ENCODE measurements around the gene TM7SF3.

The TM7SF3 gene

DNA sequence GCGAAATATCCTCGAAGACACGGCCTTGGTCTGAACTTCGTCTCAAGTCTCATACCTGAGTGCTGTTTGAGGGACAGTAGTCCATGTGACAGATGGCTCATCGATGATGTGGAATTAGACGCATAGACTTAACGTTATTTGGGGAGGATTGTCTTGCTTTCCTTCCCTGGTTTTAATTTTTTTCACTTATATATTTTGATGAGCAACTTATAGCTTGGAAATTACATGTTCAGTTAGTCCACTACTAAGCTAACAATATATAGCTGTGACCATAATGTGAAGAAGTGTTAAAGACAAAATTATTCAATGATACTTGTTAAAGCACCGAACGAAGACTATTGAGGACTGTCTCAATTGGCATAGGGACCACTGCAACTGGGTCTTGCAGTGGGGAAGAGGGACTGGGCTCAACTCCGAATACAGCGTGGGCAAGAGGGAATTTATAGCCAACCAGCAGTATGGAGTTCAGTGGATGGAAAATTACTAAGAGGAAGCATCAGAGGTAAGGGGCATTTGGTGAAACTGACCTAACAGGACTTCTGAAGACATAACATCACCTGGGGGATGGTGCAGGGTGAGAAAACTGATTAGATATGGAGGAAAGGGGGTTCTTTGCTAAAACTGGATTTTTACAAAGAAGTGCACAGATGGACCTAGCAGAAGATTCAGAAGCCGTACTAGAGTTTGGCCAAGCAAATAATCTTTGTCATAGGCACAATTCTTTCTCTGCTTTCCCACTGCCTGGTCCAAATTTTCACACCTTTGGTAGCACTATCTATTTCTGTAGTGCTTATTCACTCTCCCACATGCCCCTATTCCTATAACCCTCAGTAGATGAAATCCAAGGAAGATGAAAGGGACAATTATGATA is 910 bp upstream of the TM7SF3 start:
- DNase-seq: no peak

DNA sequence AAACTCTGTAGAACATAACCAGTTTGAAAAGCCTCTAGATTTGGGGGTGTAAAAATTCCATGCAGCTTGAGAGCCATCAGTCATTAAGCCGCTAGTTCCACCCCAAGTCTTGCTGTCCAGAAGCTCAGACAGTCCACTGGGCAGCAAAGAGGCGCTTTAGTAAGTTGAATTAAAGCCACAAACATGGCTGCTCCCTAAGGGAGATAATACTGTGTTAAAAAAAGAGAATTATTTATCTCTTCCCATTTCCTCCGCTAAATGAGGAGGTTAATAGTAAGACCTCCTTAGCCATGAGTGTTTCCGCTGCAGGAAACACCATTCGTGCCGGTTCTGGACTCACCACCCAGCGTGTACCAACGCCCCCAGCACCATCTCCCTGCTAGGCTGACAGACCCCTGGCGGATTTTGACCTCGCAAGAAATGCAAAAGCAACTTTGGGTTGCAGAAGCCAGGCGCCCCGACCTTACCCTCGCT is 536 bp downstream of the TM7SF3 start:
- DNase-seq: peak; percentile 17

DNA sequence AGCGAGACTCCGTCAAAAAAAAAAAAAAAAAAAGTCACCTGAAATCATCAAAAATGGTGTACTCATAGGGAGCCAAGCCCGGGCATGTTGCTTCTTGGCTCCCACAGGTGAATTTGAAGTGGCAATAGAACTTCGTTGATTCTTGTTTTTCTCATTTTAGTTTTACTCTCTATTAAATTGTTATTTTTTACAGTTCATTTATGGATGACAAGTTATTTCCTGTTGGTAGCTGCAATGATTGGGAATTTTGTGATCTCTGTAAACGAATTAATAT is 1.3 kb downstream of the TM7SF3 start:
- DNase-seq: no peak

DNA sequence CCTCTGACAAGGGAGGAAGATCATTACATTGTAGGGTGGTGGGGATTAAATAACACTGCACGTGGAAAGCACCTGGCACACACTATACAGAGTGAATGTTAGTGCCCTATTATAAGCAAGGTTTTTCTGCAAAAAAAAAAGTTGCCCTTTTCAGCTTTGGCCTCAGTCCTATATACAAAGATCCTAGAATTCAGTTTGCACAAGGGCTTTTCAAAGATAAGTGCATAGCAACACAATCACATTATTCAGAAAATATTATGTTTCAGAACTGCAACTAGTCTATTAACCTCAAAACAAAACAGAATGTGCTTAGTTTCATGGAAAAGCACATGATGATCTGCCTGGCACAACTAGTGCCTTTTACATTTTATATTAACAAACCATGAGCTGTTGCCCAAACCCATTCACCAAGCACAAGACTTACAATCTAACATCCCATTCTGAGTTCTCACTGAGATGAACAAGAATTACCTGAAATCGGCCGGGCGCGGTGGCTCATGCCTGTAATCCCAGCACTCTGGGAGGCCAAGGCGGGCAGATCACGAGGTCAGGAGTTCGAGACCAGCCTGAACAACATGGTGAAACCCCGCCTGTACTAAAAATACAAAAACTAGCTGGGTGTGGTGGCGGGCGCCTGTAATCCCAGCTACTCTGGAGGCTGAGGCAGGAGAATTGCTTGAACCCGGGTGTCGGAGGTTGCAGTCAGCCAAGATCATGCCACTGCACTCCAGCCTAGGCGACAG is 1.8 kb downstream of the TM7SF3 start:
- DNase-seq: no peak

DNA sequence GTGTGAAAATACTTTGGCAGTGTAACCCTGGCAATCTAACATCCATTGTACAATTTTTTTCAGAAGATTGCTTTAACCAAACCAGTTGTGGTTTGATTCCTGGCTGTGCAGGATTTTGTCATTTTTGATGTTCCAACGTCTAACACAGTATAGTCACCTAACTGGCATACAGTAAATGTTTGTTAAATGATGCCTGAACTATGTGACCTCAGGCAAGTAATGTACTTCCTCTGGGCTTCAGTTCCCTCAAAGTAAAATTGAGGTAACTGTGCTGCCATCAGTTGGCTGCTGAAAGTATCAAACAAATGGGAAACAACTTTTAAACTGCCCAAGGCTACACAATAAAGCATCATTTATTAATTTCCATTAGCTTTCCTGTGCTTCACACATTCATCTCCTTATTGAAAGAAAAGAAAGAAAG is 4.3 kb downstream of the TM7SF3 start:
- no peak for DNase-seq

DNA sequence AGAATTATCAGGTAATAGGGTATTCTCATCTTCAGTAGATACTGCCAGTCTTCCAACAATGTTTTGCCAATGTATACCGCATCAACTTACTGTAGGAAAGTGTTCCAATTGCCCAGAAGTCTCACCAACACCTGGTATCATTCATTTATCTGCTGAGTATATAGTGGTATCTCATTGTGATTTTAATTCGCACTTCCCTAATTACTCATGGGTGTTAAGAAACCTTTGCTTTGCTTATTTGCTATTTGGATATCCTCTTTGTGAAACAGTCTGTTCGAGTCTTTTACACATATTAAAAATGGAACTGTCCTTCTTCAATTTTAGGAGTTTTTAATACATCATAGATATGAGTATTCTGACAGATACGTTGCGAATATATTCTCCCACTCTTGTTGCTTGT is 6.1 kb downstream of the TM7SF3 start:
- no peak for DNase-seq

DNA sequence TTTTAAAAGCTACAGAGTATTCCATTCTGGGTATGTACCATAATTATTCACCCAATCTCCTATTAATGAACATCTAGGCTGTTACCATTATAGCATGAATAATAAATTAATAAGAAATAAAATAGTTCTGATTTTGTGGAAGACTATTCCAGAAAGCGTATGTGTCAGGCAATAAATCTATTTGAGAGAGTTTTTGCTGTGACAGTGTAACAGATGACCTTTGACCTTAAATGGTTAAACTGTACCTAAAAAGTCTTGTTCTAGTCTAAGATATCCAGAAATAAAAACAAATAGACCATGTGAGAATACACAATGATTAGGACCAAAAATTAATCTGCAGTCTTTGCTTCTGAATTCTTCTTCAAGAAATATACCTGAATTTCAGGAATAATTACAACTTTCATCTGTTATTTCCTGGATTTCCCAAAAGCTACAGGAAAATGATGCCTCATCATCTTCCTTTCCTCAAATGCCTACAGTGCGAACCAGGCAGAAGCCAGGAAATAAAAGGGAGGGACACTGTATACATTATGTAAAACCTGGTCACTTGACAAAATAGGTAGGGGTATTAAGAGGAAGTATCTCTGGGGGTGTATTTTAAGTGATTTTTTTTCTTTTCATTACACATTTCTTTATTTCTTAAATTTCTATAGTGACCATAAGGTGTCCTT is 7.3 kb downstream of the TM7SF3 start:
- no peak for DNase-seq

DNA sequence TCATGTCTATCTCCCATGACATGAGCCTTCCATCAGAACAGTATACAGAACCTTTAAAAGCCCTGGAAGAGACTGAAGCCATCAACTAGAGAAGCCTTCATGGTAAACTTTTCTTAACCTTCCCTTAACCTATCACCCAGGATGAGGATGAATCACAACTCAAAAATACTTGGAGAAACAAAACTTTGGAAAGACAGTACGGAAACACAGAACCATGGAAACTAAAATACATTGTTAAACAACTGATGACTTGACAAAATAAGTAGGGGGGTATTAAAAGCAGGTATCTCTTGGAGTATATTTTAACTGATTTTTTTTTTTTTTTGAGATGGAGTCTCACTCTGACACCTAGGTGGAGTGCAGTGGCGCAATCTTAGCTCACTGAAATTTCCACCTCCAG is 8.7 kb downstream of the TM7SF3 start:
- DNase-seq: no peak

DNA sequence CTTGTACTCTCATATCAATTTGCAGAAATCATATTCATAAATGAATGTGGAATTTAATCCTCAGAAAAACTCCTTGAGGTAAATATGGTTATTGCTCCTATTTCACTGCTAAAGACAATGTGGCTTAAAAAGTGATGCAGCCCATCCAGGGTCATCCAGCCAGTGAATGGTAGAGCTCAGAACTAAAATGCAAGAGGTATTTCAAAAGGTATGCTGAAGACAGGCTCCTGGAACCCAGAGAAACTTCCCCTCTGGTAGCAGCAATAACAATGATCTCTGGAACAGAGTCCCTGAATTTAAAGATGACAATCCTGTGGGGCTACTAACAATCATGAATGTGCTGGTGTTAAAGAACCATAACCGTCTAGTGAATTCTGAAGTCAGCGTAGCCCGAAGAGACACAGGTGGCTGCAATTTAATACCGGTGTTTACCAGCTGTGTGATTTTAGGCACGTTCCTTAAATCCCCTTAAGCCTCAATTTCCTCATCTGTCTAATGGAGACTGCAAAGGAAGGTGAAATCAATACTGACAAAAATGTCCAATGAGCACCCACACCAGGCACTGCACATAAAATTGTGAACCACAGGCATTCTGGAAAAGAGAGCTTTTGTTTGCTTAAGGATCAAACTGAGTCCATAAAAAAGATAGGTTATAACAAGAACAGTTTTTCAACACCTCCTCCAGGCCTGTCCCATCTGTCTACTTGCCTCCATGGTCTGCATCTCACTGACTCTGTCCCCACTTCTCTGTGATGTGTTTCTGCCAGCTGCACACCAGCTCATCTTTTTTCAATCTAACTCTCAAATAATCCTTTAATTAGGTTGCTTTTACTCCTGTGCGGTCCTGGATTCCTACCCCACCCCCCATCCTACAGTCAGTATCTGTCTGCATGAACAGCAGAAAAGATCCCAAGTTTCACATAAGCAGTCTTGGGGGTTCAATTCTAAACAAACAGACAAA is 10.5 kb downstream of the TM7SF3 start:
- DNase-seq: no peak

DNA sequence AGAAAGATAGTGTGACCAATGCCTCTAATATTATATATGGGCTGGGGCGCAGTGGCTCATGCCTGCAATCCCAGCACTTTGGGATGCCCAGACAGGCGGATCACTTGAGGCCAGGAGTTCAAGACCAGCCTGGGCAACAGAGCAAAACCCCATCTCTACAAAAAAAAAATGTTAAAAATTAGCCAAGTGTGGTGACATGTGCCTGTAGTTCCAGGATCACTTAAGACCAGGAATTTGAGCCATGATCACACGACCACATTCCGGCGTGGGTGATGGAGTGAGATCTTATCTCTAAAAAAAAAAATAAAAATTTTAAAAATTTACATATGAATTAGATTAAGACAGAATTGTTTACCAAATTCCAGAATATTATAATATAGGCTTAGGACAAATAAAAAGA is 12.0 kb downstream of the TM7SF3 start:
- no peak for DNase-seq

DNA sequence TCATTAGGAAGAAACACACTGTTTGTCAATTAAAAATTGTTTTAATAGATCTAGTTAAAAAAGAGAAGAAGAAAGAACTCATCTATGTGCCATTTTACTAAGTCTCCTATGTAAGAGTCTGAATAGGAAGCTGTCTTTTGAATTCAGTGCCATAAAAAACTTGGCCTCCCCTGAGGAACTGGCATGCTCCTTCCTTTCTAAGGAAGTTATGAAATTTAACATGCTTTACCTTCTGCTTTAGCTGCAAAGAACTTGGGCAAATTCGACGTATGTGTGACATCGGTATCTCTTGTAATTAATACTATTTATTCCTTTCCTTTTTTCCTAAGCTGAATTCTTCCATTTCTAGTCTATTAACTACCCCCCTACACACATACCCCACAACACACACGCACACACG is 12.5 kb downstream of the TM7SF3 start:
- DNase-seq: no peak

DNA sequence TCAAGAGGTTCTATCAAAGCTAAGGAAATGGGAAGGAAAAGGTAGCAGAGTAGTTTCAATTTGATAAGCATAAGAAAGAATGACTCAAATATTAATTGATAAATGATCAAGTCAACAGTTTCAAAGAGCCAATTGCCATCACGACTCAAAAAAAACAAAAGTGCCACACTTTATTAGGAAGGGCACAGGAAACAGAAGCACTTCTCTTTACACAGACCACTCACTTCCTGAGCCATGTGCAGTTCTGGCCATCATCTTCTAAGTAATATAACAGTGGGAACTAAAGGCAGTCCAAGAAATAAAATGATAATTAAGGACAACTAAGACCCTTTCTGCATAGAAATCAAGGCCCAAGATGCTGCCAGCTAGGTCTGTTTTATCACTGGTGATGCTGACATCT is 13.2 kb downstream of the TM7SF3 start:
- no peak for DNase-seq

DNA sequence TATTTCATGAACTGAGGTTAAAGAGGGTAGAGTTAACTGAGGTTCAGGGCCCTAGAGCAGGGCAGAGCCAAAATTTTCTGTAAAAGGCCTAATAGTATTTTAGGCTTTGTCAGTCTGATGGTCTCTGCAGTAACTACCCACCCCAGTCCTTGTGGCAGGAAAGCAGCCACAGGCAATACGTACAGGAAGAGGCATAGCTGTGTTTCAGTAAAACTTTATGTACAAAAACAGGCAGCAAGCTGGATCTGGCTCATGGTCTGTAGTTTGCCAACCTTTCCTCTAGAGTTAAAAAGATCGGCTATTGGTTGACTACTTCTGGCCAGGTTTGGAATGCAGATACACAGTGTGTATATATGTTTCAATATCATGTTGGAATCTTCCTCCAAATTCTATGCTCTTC is 17.2 kb downstream of the TM7SF3 start:
- no peak for DNase-seq

DNA sequence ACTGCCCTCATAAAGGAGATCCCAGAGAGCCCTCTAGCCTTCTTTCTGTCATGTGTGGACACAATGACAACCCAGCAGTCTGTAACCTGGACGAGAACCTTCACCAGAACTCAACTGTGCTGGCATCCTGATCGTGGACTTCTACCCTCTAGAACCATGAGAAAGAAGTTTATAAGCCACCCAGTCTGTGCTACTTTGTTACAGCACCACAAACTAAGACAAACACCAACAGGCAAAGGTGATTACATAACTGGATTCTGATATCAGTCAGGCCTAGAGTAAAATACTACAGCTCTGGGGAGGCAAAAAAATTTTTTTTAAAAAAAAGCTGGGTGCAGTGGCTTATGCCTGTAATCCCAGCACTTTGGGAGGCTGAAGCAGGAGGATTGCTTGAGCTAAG is 18.5 kb downstream of the TM7SF3 start:
- DNase-seq: no peak

DNA sequence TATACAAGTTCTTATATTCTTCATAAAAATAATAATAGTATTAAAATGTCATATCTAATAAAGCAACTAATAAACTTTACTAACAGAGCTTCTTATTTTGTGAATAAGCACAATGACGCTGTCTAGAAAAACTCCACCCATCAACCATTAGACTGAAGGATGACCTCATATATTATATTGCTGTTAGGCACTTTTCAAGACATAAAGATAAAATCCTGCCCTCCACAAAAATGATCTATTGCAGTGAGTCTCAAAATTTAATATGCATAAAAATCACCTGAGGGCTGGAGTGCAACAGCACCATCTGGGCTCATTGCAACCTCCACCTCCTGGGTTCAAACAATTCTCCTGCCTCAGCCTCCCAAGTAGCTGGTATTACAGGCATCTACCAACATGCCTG is 20.1 kb downstream of the TM7SF3 start:
- DNase-seq: no peak

DNA sequence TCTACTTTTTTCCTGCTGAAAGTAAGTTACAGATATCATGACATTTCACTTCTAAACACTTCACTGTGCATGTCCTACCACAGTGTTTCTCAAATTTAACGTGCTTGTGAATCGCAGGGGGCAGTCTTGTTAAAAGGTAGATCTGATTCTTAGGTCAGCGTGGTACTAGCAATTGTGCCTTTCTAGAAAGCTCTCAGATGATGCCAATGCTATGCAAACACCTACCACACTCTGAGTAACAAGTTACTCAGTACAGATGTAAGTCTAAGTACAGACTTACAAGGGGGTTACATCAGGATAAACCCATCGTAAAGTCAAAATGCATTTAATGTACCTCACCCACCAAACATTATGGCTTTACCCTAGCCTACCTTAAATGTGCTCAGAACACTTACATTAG is 22.4 kb downstream of the TM7SF3 start:
- no peak for DNase-seq

DNA sequence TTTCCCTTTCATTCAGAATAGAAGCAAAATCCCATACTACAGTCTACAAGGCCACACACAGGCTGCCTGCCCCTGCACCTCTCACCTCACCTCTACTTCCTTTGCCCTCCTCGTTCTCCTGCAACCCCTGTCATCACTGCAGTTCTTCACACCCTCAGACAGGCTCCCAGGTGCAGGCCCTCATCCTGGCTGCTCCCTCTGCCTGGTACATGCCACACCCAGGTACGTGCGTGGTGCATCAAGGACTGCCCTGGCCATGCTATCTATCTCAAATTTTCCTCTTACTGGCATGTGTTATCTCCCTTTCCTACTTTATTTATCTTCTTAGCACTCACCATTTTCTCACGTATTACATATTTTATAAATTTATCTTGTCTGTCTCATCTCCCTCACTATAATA is 24.3 kb downstream of the TM7SF3 start:
- DNase-seq: no peak

DNA sequence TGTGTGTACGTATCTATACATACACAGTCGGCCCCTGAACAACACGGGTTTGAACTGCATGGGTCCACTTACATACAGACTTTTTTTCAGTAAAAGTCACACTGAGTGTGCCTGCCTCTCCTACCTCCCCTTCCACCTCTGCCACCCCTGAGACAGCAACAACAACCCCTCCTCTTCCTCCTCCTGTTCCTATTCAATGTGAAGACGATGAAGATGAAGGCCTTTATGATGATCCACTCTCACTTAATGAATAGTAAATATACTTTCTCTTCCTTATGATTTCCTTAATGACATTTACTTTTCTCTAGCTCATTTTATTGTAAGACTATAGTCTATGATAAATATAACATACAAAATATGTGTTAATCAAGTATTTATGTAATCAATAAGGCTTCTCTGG is 25.5 kb downstream of the TM7SF3 start:
- DNase-seq: no peak

DNA sequence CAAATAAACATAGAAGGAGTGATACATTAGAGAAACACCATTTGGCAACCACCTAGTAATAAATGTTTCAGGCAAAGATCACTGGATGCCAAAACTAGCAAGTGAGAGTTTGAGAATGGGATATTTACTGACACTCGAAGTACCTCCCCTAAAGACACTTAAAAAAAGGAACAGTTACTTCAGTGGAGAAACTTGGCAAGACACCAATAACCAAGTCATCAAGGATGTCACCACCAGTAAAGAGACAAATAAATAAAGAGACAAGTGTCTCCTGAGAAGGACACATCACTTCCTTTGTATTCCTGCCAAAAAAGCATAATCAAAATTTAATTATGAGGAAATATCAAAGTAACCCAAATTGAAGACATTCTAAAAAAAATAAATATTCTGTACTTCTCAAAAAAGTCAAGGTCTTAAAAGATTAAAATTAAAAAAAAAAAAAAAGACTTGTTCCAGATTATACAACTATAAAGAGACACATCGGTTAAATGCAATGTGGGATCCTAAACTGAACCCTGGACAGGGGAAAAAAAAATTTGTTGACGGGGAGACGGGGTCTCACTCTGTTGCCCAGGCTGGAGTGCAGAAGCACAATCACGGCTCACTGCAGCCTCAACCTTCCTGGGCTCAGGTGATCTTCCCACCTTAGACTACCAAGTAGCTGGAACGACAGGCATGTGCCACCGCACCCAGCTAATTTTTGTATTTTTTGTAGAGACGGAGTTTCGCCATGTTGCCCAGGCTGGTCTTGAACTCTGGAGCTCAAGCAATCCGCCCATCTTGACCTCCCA is 26.4 kb downstream of the TM7SF3 start:
- DNase-seq: peak; percentile 8

DNA sequence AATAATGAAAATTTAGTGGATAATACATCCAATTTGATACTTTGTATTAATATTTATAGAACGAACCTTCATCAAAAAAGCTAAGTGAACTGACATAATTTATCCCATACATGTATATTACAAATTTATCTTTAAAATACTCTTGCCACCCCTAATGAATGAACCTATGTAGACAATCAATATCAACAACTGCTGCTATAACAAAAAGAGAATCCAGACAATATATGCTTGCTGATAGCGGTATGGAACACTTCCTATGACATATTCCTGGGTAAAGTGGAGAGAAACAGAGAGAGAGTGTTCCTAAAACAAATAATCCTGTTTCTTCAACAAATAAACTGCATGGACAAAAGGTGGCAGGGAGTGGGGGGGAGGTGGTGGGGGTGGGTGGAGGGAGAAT is 31.3 kb downstream of the TM7SF3 start:
- no peak for DNase-seq

DNA sequence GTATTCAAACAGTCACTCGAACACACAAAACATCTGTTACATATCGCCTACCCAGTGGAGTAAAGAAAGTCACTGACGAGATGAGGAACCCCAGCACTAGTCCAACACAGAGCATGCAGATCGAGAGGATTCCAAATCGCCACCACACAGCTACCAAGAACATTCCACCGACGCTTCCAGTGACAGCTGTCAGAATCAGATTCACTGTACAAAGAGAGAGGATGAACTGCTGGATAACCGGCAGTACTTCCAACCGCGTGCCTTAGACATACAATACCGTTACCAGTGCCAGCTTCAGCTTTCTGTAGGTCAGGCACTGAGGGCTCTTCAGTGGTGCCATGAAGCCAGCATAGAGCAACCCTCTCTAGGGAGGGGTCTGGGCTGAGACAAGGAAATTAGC is 34.5 kb downstream of the TM7SF3 start:
- no peak for DNase-seq

DNA sequence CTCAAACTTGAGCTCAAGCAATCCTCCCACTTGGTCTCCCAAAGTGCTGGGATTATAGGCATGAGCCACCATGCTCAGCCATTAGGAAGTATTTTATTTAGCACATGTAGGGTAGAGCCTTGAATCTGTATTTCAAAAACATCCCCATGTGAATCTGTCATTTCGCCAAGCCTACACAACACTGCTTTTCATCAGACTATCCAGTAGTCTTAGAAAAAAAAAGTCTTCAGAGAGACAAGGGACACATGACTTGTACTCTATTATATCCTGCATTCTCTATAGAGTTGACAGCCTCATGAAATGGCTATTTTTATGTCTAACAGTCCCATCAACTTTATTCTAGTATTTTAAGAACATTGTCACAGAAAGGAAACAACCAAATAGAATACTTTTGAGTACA is 35.4 kb downstream of the TM7SF3 start:
- DNase-seq: no peak
